Neural progenitor cell (in vitro differentiated cells): ENCODE results near the gene MT1M.
"Not testable (repeated sequence)": the region's sequence is repeated elsewhere in the genome, so short reads cannot be mapped to it uniquely, and the experiment has no call there.

ENCODE experiments used
- CTCF ChIP-seq: fragments of 200-600 bp; sonication (generic); IDR thresholded peaks from 2 replicates; pipeline ENCODE4 v1.5.1; 2017; ENCODE audit warnings: antibody characterized with exemption, mild to moderate bottlenecking
- EZH2 ChIP-seq: fragments of 200-600 bp; sonication (generic); IDR thresholded peaks from 2 replicates; pipeline ENCODE4 v1.6.1; 2017; ENCODE audit warnings: antibody characterized with exemption, mild to moderate bottlenecking, moderate library complexity

GRCh38 chr16:56671691-56672090 lies 39.2 kb downstream of the MT1M start:
- not testable (repeated sequence) for TF ChIP-seq CTCF, EZH2
